ENCODE measurements around the gene CR1L.
"Not testable (repeated sequence)": the region's sequence is repeated elsewhere in the genome, so short reads cannot be mapped to it uniquely, and the experiment has no call there.

- not testable (repeated sequence) for TF ChIP-seq POLR2A (IDR thresholded peaks at IDR 0.05; ENCODE audit: low read depth, low read length); CTCF (IDR thresholded peaks at IDR 0.05; ENCODE audit: extremely low read depth in 1 of 2, insufficient read depth in 1 of 2, low read depth in 1 of 2, low read length in 2 of 2)
Measured at GRCh38 chr1:207751463-207751789, 106.5 kb downstream of the CR1L start.

All from endothelial cell of umbilical vein (primary cell).